Ovary (tissue), 3 donors: ENCODE data around the gene ACSS1.

ENCODE experiments used
- EP300 ChIP-seq: sonication (generic); formaldehyde crosslinking; IDR thresholded peaks from one replicate; pipeline ENCODE4 v1.6.1; 2017; ENCODE audit warnings: antibody characterized with exemption
- POLR2A ChIP-seq: fragments of 450-650 bp; IDR thresholded peaks from one replicate; pipeline ENCODE4 v1.6.1; 2017; ENCODE audit warnings: antibody characterized with exemption, mild to moderate bottlenecking, moderate library complexity
- TF ChIP-seq, protein P1 (sequence below), 3 donors: fragments of 450-650 bp in 2 of 3; fragments of 200-600 bp in 1 of 3; IDR thresholded peaks; one replicate each; pipeline versions ENCODE4 v1.5.1 to v1.8.0; 2016 to 2022; ENCODE audit warnings: antibody characterized with exemption in 3 of 3, mild to moderate bottlenecking in 1 of 3
- donor health status: DM: no; HTN: no; CAD: no.

DNA sequence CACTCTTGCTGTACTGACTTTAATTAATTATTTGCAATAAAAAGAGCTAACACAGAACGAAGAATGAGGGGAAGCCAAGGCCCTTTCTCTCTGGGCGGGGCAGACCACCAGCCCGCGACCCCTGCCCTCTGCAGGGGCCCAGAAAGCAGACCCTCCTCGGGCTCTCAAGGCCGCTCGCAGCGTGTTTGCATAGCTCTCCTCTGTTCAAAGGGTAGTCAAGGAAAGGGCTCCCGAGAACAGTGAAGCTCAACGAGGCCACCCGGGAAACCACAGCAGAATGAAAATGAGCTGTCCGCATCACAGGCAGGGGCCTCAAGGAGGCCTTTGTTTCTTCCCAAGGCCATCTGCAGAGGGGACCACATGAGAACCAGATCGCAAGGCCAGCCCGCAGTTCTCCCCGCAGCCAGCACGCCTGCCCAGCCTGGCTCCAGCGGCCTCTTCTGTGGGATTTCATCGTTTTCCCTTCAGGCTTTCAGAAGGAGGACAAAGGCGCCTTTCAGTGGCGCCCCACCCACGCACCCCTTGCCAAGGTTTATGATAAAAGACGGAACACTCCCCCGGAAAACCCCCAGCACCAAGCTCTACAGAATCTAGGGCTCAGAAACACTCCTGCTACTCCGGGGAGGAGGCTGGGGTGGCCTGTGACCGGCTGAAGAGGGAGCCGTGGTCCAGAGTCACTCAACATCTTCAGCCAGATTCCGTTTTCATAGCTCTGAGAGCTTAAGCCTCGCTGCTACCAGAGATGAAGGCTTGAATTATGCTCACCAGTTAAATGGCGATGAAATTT lies 25.3 kb downstream of the ACSS1 start:
- TF ChIP-seq, protein P1, sequence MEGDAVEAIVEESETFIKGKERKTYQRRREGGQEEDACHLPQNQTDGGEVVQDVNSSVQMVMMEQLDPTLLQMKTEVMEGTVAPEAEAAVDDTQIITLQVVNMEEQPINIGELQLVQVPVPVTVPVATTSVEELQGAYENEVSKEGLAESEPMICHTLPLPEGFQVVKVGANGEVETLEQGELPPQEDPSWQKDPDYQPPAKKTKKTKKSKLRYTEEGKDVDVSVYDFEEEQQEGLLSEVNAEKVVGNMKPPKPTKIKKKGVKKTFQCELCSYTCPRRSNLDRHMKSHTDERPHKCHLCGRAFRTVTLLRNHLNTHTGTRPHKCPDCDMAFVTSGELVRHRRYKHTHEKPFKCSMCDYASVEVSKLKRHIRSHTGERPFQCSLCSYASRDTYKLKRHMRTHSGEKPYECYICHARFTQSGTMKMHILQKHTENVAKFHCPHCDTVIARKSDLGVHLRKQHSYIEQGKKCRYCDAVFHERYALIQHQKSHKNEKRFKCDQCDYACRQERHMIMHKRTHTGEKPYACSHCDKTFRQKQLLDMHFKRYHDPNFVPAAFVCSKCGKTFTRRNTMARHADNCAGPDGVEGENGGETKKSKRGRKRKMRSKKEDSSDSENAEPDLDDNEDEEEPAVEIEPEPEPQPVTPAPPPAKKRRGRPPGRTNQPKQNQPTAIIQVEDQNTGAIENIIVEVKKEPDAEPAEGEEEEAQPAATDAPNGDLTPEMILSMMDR (IDR thresholded peaks at IDR 0.05) = no peak
- TF ChIP-seq POLR2A = no peak
- TF ChIP-seq EP300 = no peak
